Measurements from ENCODE around the gene SSUH2. TPM values are rescaled to one million over a fixed set of nuclear protein-coding genes. Genes with fewer than 3 reads are reported as not detected.

SSUH2 gene
- total RNA-seq, 1 donor from 2014 or later = not detected

- peak in 1 of 2 donors; percentile 22 for DNase-seq (ENCODE audit: low spot score in 2 of 2)
- no peak overlapping the region for H3K27ac ChIP-seq
- intact Hi-C loops (cut with DNase I) = no loop called here
- H3K4me1 ChIP-seq = no peaks in the 10 kb centered on the region
- TF ChIP-seq CTCF (IDR thresholded peaks at IDR 0.05) = no peak
- H3K36me3 ChIP-seq = no peaks in the 10 kb centered on the region
- no peaks in the 10 kb centered on the region for H3K9me3 ChIP-seq
- no peaks in the 10 kb centered on the region for H3K27me3 ChIP-seq
- no peak overlapping the region for H3K4me3 ChIP-seq
These were observed 9.0 kb downstream of the SSUH2 start for GRCh38 chr3:8635631-8636030.

GRCh38 chr3:8635125-8635524 lies 9.5 kb downstream of the SSUH2 start:
- H3K4me1 ChIP-seq = no peaks in the 10 kb centered on the region
- no peak for TF ChIP-seq CTCF (IDR thresholded peaks at IDR 0.05)
- no peaks in the 10 kb centered on the region for H3K27me3 ChIP-seq
- no peak overlapping the region for H3K27ac ChIP-seq
- H3K4me3 ChIP-seq = no peak overlapping the region
- intact Hi-C loops (cut with DNase I) = no loop called here
- no peak for DNase-seq (ENCODE audit: low spot score in 2 of 2)
- H3K9me3 ChIP-seq = no peaks in the 10 kb centered on the region
- H3K36me3 ChIP-seq = no peaks in the 10 kb centered on the region

- no peak for DNase-seq (ENCODE audit: low spot score in 2 of 2)
These were observed 12.0 kb downstream of the SSUH2 start for GRCh38 chr3:8632402-8633237.

GRCh38 chr3:8631661-8632060 lies 12.9 kb downstream of the SSUH2 start:
- intact Hi-C loops (cut with DNase I) = no loop called here
- no peak overlapping the region for H3K27ac ChIP-seq
- no peak for DNase-seq (ENCODE audit: low spot score in 2 of 2)

More at GRCh38 chr3:8632402-8633237, 12.0 kb downstream of the SSUH2 start:
- Histone ChIP-seq H3K27me3 (no peaks in the 10 kb centered on the region), H3K9me3 (no peaks in the 10 kb centered on the region), H3K4me3 (no peak overlapping the region), H3K4me1 (peaks cover 0 to 3% of the 10 kb centered on the region in 2 donors), H3K27ac (no peak overlapping the region), H3K36me3 (no peaks in the 10 kb centered on the region)
- intact Hi-C loops (cut with DNase I) = no loop called here
- TF ChIP-seq CTCF (IDR thresholded peaks at IDR 0.05) = no peak

More at GRCh38 chr3:8631661-8632060, 12.9 kb downstream of the SSUH2 start:
- H3K9me3 ChIP-seq = no peaks in the 10 kb centered on the region
- no peaks in the 10 kb centered on the region for H3K36me3 ChIP-seq
- H3K4me3 ChIP-seq = no peak overlapping the region
- H3K4me1 ChIP-seq = peaks cover 0 to 3% of the 10 kb centered on the region in 2 donors
- TF ChIP-seq CTCF (IDR thresholded peaks at IDR 0.05) = no peak
- H3K27me3 ChIP-seq = no peaks in the 10 kb centered on the region

Data from ascending aorta (tissue), 2 donors.